ENCODE data around the gene CNTNAP2.

- TF ChIP-seq POLR2A (IDR thresholded peaks at IDR 0.05) (no peak), CTCF (IDR thresholded peaks at IDR 0.05) (no peak), EP300 (IDR thresholded peaks at IDR 0.05) (no peak)
These were observed 1787.1 kb downstream of the CNTNAP2 start for GRCh38 chr7:147903536-147904218.
